Activated T-cell treated with anti-CD3 and anti-CD28 coated beads, Interleukin-2, amount 50 U/mL, for 4 hours (primary cell): Measurements from ENCODE around the gene ADK. TPM values are rescaled to one million over a fixed set of nuclear protein-coding genes. Genes with fewer than 3 reads are reported as not detected.
"Not testable (repeated sequence)": the region's sequence is repeated elsewhere in the genome, so short reads cannot be mapped to it uniquely, and the experiment has no call there.

ENCODE experiments used
- ATAC-seq, 2 donors: fragments of 200-7000 bp; cut with Tn5 transposase; one replicate each; pipeline ENCODE4 v1.10.0; 2021
- DNase-seq: peaks from one replicate; pipeline ENCODE4 v3.0.0-alpha.2; 2020
- H3K27me3 Mint-ChIP-seq: one replicate; pipeline ENCODE4 v1.8.0; 2021; ENCODE audit warnings: low read depth, mixed read lengths
- H3K36me3 Mint-ChIP-seq: one replicate; pipeline ENCODE4 v1.8.0; 2022; ENCODE audit warnings: mixed read lengths; ENCODE audit not compliant: insufficient read depth
- H3K4me1 Mint-ChIP-seq: one replicate; pipeline ENCODE4 v1.8.0; 2021; ENCODE audit warnings: low read depth, mixed read lengths
- H3K4me3 Mint-ChIP-seq: one replicate; pipeline ENCODE4 v1.8.0; 2021; ENCODE audit warnings: mild to moderate bottlenecking, moderate library complexity, mixed read lengths
- H3K9me3 Mint-ChIP-seq: one replicate; pipeline ENCODE4 v1.8.0; 2021; ENCODE audit warnings: mixed read lengths
- total RNA-seq, 3 donors: library from RNA; stranded (reverse); gene quantifications; one replicate each; pipeline ENCODE4 v1.2.1, GENCODE V29; 2021

The ADK gene
- total RNA-seq, 3 donors from 2014 or later: 49.7 to 56.8 (median 56.2) TPM

DNA sequence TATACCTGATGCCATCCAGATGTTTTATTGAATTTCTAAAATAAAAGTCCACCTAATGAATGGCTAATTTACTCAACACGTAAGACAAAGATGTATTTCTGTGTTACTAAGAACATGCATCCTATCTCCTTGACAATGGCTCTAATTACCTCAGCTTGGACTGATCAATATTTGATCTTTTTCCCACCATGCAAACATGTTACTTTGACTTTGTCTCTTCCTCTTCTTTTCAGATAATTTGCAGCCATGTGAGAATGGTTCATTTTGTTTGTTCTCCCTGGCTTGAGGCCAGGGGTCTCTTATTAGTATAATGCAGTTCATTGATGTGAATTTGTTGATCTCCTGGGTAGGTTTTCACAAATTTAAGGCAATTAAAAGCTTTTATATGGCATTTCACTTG is 302.1 kb downstream of the ADK start:
- no peak for DNase-seq
- Mint-ChIP-seq H3K36me3 (peaks cover 23% of the 10 kb centered on the region), H3K9me3 (peaks cover 13% of the 10 kb centered on the region), H3K4me1 (peaks cover 7% of the 10 kb centered on the region), H3K4me3 (no peak overlapping the region), H3K27me3 (no peaks in the 10 kb centered on the region)
- no peak for ATAC-seq

DNA sequence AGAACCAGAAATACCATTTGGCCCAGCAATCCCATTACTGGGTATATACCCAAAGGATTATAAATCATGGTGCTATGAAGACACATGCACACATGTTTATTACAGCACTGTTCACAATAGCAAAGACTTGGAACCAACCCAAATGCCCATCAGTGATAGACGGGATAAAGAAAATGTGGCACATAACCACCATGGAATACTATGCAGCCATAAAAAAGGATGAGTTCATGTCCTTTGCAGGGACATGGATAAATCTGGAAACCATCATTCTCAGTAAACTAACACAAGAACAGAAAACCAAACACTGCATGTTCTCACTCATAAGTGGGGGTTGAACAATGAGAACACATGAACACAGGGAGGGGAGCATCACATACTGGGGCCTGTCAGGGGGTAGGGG is 306.5 kb downstream of the ADK start:
- H3K4me1 Mint-ChIP-seq, ATAC-seq, H3K4me3 Mint-ChIP-seq: not testable (repeated sequence)

DNA sequence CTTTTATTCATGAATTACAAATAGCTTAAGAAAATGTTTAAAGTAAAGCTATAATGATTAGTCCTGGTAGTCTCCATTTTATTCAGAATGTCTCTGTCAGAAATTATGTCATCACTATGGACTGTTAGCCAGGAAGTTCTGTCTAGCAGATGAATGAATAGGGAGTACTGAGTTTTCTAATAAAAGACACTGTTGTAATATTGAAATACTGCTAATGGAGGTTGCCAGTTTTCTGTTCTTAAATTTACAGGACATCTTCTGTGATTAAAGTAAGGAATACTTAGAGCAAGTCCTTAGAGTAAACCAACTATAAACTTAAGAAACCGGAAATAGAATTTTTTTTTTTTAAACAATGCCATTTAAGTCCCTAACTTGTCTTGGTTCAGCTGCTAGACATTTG is 309.8 kb downstream of the ADK start:
- Mint-ChIP-seq H3K36me3 (peaks cover 16% of the 10 kb centered on the region), H3K27me3 (no peaks in the 10 kb centered on the region), H3K4me3 (no peak overlapping the region), H3K4me1 (no peaks in the 10 kb centered on the region), H3K9me3 (peaks cover 10% of the 10 kb centered on the region)
- no peak for DNase-seq
- ATAC-seq: no peak

More for the DNA sequence above, 306.5 kb downstream of the ADK start:
- Mint-ChIP-seq H3K9me3 (peaks cover 13% of the 10 kb centered on the region), H3K36me3 (peaks cover 22% of the 10 kb centered on the region)
- not testable (repeated sequence) for DNase-seq, H3K27me3 Mint-ChIP-seq

DNA sequence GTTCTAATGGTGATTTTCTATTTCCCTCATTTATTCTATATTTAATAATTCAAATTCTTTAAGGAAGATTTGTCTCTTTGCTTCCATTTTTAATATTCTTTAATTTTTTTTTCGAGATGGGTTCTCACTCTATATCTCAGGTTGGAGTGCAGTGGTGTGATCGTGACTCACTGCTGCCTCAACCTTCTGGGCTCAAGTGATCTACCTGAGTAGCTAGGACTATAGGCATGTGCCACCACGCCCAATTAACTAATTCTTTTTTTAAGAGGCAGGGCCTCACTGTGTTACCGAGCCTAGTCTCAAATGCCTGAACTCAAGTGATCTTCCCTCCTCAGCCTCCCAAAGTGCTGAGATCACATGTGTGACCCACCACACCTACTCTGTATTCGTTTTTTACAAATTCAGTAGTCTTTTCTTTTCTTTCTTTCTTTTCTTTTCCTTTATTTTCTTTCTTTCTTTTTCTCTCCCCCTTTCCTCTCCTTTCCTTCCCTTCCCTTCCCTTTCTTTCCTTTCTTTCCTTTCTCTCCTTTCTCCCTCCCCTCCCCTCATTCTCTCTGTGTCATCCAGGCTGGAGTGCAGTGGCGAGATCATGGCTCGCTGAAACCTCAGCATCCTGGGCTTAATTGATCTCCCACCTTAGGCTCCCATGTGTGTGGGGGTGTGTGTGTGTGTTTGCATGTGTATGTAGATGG is 323.1 kb downstream of the ADK start:
- peaks cover under 1% of the 10 kb centered on the region for H3K4me1 Mint-ChIP-seq
- H3K9me3 Mint-ChIP-seq: no peaks in the 10 kb centered on the region
- no peak for DNase-seq
- no peaks in the 10 kb centered on the region for H3K27me3 Mint-ChIP-seq
- no peak overlapping the region for H3K4me3 Mint-ChIP-seq
- H3K36me3 Mint-ChIP-seq: peaks cover 29% of the 10 kb centered on the region
- ATAC-seq: no peak

DNA sequence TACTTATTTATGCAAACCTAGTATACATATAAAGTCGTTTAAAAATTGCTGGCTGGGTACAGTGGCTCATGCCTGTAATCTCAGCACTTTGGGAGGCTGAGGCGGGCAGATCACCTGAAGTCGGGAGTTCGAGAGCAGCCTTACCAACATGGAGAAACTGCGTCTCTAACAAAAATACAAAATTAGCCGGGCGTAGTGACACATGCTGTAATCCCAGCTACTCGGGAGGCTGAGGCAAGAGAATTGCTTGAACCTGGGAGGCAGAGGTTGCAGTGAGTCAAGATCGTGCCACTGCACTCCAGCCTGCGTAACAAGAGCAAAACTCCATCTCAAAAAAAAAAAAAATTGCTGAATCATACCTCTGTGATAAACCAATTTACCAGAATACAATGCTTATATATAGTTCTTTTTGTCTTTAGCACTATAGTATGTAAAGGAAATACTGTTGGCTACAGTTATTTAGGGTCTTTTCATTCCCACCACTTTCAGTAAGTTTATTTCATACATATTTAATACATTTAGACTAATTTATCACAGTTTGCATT is 325.2 kb downstream of the ADK start:
- H3K4me1 Mint-ChIP-seq, DNase-seq, ATAC-seq, H3K9me3 Mint-ChIP-seq, H3K4me3 Mint-ChIP-seq, H3K27me3 Mint-ChIP-seq: not testable (repeated sequence)
- H3K36me3 Mint-ChIP-seq: peaks cover 27% of the 10 kb centered on the region

DNA sequence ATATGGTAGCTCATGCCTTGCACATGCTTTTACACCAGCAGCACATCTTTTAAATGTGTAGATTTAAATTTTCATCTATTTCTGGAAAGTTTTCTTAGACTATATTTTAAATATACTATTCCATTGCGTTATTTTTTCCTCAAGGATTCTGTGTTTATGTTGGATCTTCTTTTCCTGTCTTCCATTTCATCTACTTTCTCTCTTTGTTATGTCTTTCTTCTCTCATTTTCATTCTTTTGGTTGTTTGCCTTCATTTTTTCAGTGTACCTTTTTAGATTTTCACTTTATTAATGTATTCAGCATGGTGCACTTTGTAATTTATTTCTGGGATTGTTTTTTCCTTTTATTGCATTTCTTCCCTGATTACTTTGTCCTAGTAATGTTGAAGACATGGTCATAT is 329.8 kb downstream of the ADK start:
- no peak for ATAC-seq
- DNase-seq: no peak
- Mint-ChIP-seq H3K9me3 (peaks cover 22% of the 10 kb centered on the region), H3K4me3 (no peak overlapping the region), H3K4me1 (peaks cover 2% of the 10 kb centered on the region), H3K27me3 (no peaks in the 10 kb centered on the region), H3K36me3 (peaks cover 47% of the 10 kb centered on the region)

DNA sequence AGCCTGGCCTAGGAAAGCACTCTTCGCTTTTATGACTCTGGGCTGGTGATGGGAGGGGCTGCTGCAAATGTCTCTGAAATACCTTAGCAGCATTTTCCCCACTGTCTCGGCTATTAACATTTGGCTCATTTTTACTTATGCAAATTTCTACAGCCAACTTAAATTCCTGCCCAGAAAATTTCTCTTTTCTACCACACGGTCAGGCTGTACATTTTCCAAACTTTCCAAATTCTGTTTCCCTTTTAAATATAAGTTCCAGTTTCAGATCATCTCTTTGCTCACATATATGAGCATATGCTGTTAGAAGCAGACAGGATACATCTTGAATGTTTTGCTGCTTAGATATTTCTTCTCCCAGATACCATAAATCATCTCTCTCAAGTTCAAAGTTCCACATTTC is 332.3 kb downstream of the ADK start:
- no peak overlapping the region for H3K4me3 Mint-ChIP-seq
- no peak for ATAC-seq
- peaks cover 47% of the 10 kb centered on the region for H3K36me3 Mint-ChIP-seq
- peaks cover 22% of the 10 kb centered on the region for H3K9me3 Mint-ChIP-seq
- DNase-seq: no peak
- H3K27me3 Mint-ChIP-seq: no peaks in the 10 kb centered on the region
- H3K4me1 Mint-ChIP-seq: peaks cover 2% of the 10 kb centered on the region

DNA sequence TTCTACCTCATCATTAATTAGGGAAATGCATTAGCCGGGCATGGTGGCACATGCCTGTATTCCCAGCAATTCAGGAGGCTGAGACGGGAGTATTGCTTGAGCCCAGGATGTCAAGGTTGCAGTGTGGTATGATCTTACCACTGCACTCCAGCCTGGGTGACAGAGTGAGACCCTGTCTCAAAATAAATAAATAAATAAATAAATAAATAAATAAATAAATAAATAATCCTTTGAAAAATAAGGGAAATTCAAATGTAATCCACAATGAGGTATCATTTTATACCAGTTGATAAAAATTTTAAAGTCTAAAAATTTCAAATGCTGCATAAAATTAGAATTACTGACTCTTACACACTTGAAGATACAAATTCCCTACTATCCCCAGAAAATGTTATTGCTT is 334.3 kb downstream of the ADK start:
- Mint-ChIP-seq H3K4me3 (no peak overlapping the region), H3K36me3 (peaks cover 41% of the 10 kb centered on the region), H3K27me3 (no peaks in the 10 kb centered on the region), H3K4me1 (no peaks in the 10 kb centered on the region), H3K9me3 (peaks cover 22% of the 10 kb centered on the region)
- ATAC-seq (no peak), DNase-seq (no peak)

DNA sequence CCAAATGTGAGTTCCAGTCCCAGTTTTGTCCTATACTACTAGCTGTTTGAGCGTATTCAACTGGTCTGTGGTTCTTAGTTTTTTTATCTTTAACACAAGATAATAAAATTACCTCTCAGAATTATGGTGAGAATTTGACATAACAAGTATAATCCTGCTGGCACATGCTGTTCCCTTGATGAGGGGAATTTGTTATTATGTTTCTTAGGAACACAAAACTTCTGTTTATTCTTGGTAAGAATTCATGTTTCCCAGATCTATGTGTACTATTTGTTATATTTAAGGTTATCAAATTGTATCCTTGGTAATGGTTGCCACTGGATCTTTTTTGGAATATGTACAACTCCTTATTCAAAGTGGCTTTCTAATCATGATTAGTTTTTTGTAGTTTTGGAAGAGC is 335.6 kb downstream of the ADK start:
- Mint-ChIP-seq H3K9me3 (peaks cover 13% of the 10 kb centered on the region), H3K27me3 (no peaks in the 10 kb centered on the region), H3K36me3 (peaks cover 35% of the 10 kb centered on the region), H3K4me1 (no peaks in the 10 kb centered on the region), H3K4me3 (no peak overlapping the region)
- ATAC-seq (no peak), DNase-seq (no peak)

DNA sequence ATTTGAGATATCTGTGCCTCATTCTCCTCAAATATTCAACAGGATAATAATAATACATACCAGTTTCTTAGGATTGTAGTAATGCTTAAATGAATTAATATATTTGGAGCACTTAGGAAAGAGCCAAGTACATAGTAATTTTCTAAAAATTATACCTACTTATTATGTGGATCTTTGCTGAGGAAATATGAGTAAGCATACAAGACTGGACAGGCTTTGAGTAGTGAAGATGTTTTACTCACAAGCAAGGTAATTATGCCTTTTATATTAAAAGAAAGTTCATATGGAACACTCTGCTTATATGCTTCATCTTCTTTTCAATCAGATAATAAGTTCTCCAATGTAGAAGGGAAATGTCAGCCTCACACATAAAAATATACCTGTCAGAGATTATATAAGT is 337.9 kb downstream of the ADK start:
- Mint-ChIP-seq H3K36me3 (peaks cover 17% of the 10 kb centered on the region), H3K9me3 (no peaks in the 10 kb centered on the region), H3K4me3 (no peak overlapping the region), H3K27me3 (no peaks in the 10 kb centered on the region), H3K4me1 (no peaks in the 10 kb centered on the region)
- ATAC-seq: no peak
- no peak for DNase-seq

DNA sequence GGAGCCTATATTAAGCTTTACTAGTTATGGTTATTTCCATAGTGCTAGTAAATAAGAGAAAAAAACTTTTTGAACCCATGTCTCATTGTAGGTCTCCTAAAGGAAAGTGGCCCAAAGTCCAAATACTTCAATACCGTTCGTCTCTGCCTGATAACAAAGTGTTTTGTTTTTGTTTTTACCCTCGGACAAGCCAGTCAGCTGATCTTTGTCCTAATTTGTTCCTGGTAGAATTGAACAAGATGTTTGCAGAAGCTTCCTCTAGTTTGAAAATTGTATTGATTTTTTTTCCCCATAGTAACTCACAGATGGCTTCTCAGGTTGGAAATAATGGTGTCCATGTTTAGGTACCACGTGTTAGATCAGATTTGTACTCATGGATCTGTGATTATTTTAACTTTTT is 339.5 kb downstream of the ADK start:
- DNase-seq: no peak
- H3K4me1 Mint-ChIP-seq: no peaks in the 10 kb centered on the region
- H3K36me3 Mint-ChIP-seq: peaks cover 6% of the 10 kb centered on the region
- no peaks in the 10 kb centered on the region for H3K27me3 Mint-ChIP-seq
- no peak for ATAC-seq
- H3K9me3 Mint-ChIP-seq: no peaks in the 10 kb centered on the region
- no peak overlapping the region for H3K4me3 Mint-ChIP-seq

DNA sequence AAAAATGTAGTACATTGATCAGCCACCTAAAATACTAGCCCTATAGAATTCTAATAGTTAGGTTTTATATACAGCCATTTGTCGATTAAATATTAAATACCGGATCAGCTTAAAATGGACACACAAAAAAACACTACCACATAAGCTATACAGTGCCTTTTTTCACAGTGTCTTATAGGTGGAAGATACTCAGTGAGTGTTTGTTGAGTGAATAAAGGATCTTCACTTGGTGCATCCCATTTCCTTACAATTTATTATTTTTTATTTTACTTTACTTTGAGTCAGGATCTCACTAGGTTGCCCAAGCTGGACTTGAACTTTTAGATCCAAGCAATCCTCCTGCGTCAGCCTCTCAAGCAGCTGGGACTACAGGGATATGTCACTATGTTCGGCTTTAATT is 340.0 kb downstream of the ADK start:
- no peaks in the 10 kb centered on the region for H3K27me3 Mint-ChIP-seq
- H3K4me1 Mint-ChIP-seq: no peaks in the 10 kb centered on the region
- ATAC-seq (no peak), DNase-seq (no peak)
- H3K4me3 Mint-ChIP-seq: no peak overlapping the region
- H3K9me3 Mint-ChIP-seq: no peaks in the 10 kb centered on the region
- peaks cover 8% of the 10 kb centered on the region for H3K36me3 Mint-ChIP-seq

DNA sequence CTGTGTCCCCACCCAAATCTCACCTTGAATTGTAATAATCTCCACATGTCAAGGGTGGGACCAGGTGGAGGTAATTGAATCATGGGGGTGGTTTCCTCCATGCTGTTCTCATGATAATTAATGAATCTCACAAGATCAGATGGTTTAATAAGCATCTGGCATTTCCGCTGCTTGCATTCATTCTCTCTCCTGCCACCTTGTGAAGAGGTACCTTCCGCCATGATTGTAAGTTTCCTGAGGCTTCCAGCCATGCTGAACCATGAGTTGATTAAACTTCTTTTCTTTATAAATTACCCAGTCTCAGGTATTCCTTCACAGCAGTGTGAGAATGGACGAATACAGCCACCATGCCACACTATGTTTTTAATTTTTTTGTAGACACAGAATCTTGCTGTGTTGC is 345.3 kb downstream of the ADK start:
- not testable (repeated sequence) for DNase-seq, H3K4me3 Mint-ChIP-seq, ATAC-seq, H3K27me3 Mint-ChIP-seq
- peaks cover 26% of the 10 kb centered on the region for H3K36me3 Mint-ChIP-seq
- H3K9me3 Mint-ChIP-seq: peaks cover 10% of the 10 kb centered on the region
- peaks cover 16% of the 10 kb centered on the region for H3K4me1 Mint-ChIP-seq

DNA sequence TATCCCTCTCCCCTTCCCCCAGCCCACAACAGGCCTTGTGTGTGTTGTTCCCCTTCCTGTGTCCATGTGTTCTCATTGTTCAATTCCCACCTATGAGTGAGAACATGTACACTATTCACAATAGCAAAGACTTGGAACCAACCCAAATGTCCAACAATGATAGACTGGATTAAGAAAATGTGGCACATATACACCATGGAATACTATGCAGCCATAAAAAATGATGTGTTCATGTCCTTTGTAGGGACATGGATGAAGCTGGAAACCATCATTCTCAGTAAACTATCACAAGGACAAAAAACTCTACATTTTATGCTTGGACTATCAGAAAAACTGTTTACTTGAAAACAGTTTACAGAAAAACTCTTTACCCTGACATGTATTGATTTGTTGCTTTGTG is 347.6 kb downstream of the ADK start:
- H3K9me3 Mint-ChIP-seq: peaks cover 15% of the 10 kb centered on the region
- H3K4me3 Mint-ChIP-seq, DNase-seq, H3K27me3 Mint-ChIP-seq, ATAC-seq: not testable (repeated sequence)
- peaks cover 31% of the 10 kb centered on the region for H3K4me1 Mint-ChIP-seq
- peaks cover 36% of the 10 kb centered on the region for H3K36me3 Mint-ChIP-seq

DNA sequence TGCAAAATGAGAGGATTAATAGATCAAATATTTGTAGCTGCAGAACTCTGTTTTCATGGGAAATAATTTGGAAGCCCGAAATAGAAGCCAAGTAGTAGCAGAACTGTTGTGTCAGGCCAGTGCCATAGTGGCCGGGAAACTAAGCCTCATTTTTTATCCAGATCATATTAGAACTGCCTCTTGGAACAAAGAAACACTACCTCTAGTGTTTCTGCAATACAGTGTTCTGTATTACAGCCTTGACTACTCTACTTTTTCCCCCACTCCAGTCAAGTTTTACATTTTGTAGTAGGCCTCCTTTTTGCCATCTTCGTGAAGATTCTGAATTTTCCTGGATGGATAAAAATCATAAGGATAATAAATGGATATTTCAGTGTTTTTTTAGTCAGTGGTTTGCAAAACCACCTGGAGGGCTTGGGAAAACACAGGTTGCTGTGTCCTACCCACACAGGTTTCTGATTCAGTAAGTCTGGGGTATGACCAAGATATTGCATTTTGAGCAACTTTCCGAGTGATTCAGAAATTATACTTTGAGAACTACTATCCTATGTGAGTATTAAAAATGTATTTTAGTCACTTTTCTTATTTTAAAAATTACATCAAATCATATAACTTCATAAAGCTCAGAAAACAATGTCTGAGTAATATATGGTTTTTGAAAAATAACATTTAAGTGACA is 349.1 kb downstream of the ADK start:
- ATAC-seq: peak; percentile 88 to 90
- H3K36me3 Mint-ChIP-seq: peaks cover 42% of the 10 kb centered on the region

More for the DNA sequence above, 349.1 kb downstream of the ADK start:
- no peak for DNase-seq
- H3K4me1 Mint-ChIP-seq: peaks cover 38% of the 10 kb centered on the region
- no peaks in the 10 kb centered on the region for H3K27me3 Mint-ChIP-seq
- no peak overlapping the region for H3K4me3 Mint-ChIP-seq
- H3K9me3 Mint-ChIP-seq: peaks cover 15% of the 10 kb centered on the region
